Measurements from ENCODE around the gene KCNC1.

The KCNC1 gene

GRCh38 chr11:17816232-17816931, 81.8 kb downstream of the KCNC1 start:
- Histone ChIP-seq H3K9ac (no peak overlapping the region), H3K27me3 (ENCODE audit: control insufficient read depth, insufficient read depth, low read length) (no peaks in the 10 kb centered on the region), H2AFZ (no peak overlapping the region), H3K36me3 (ENCODE audit: control insufficient read depth, insufficient read depth, low read length) (no peaks in the 10 kb centered on the region), H3K4me1 (peaks cover 22% of the 10 kb centered on the region), H3K4me2 (ENCODE audit: low read length) (no peak overlapping the region), H3K79me2 (no peaks in the 10 kb centered on the region), H3K9me3 (ENCODE audit: control insufficient read depth, low read length) (no peaks in the 10 kb centered on the region), H3K27ac (no peak overlapping the region), H3K4me3 (ENCODE audit: low read depth, low read length) (no peak overlapping the region)
- TF ChIP-seq CTCF (IDR thresholded peaks at IDR 0.05), result no peak

GRCh38 chr11:17821648-17822400, 87.2 kb downstream of the KCNC1 start:
- no peaks in the 10 kb centered on the region for H3K9me3 ChIP-seq (ENCODE audit: control insufficient read depth, low read length)
- H3K4me3 ChIP-seq (ENCODE audit: low read depth, low read length), result no peak overlapping the region
- H3K4me2 ChIP-seq (ENCODE audit: low read length), result no peak overlapping the region
- no peaks in the 10 kb centered on the region for H3K36me3 ChIP-seq (ENCODE audit: control insufficient read depth, insufficient read depth, low read length)
- H3K27me3 ChIP-seq (ENCODE audit: control insufficient read depth, insufficient read depth, low read length), result no peaks in the 10 kb centered on the region
- H3K27ac ChIP-seq, result no peak overlapping the region
- H2AFZ ChIP-seq, result no peak overlapping the region
- no peaks in the 10 kb centered on the region for H3K4me1 ChIP-seq
- TF ChIP-seq CTCF (IDR thresholded peaks at IDR 0.05), result no peak
- no peak overlapping the region for H3K9ac ChIP-seq
- H3K79me2 ChIP-seq, result no peaks in the 10 kb centered on the region

GRCh38 chr11:17822401-17822781, 87.8 kb downstream of the KCNC1 start:
- no peak overlapping the region for H3K4me2 ChIP-seq (ENCODE audit: low read length)
- H3K36me3 ChIP-seq (ENCODE audit: control insufficient read depth, insufficient read depth, low read length), result no peaks in the 10 kb centered on the region
- no peaks in the 10 kb centered on the region for H3K27me3 ChIP-seq (ENCODE audit: control insufficient read depth, insufficient read depth, low read length)
- H3K9me3 ChIP-seq (ENCODE audit: control insufficient read depth, low read length), result no peaks in the 10 kb centered on the region
- no peaks in the 10 kb centered on the region for H3K4me1 ChIP-seq
- no peak for TF ChIP-seq CTCF (IDR thresholded peaks at IDR 0.05)
- no peaks in the 10 kb centered on the region for H3K79me2 ChIP-seq
- H2AFZ ChIP-seq, result no peak overlapping the region
- H3K9ac ChIP-seq, result no peak overlapping the region
- H3K27ac ChIP-seq, result no peak overlapping the region
- H3K4me3 ChIP-seq (ENCODE audit: low read depth, low read length), result no peak overlapping the region

- H3K4me2 ChIP-seq (ENCODE audit: low read length), result no peak overlapping the region
- H3K79me2 ChIP-seq, result no peaks in the 10 kb centered on the region
- no peak overlapping the region for H2AFZ ChIP-seq
- H3K9ac ChIP-seq, result no peak overlapping the region
- H3K4me1 ChIP-seq, result no peaks in the 10 kb centered on the region
- no peak for TF ChIP-seq CTCF (IDR thresholded peaks at IDR 0.05)
- no peak overlapping the region for H3K4me3 ChIP-seq (ENCODE audit: low read depth, low read length)
- H3K9me3 ChIP-seq (ENCODE audit: control insufficient read depth, low read length), result no peaks in the 10 kb centered on the region
- no peaks in the 10 kb centered on the region for H3K36me3 ChIP-seq (ENCODE audit: control insufficient read depth, insufficient read depth, low read length)
- H3K27ac ChIP-seq, result no peak overlapping the region
- H3K27me3 ChIP-seq (ENCODE audit: control insufficient read depth, insufficient read depth, low read length), result no peaks in the 10 kb centered on the region
Measured at GRCh38 chr11:17827006-17827405, 92.4 kb downstream of the KCNC1 start.
